DOHH2 (cell line): ENCODE data around the gene QKI.

ENCODE experiments used
- H3F3A ChIP-seq: fragments of 200-600 bp; sonication (generic), shearing (Covaris generic); 2 replicates; pipeline ENCODE4 v1.6.0; 2016; ENCODE audit warnings: antibody characterized with exemption, mild to moderate bottlenecking; ENCODE audit not compliant: control insufficient read depth, insufficient read depth
- H3K27ac ChIP-seq: fragments of 200-600 bp; sonication (generic); 2 replicates; pipeline ENCODE4 v1.5.1; 2014; ENCODE audit warnings: low read depth, mild to moderate bottlenecking, low read length, moderate library complexity
- H3K27me3 ChIP-seq: fragments of 200-600 bp; sonication (generic); 2 replicates; pipeline ENCODE4 v1.6.1; 2014; ENCODE audit warnings: mild to moderate bottlenecking, low read length, mixed read lengths; ENCODE audit not compliant: control insufficient read depth
- H3K36me3 ChIP-seq: fragments of 200-600 bp; sonication (generic); 2 replicates; pipeline ENCODE4 v1.6.1; 2014; ENCODE audit warnings: mild to moderate bottlenecking, low read length, moderate library complexity, mixed read lengths; ENCODE audit not compliant: control insufficient read depth
- H3K4me1 ChIP-seq: fragments of 200-600 bp; sonication (generic); 2 replicates; pipeline ENCODE4 v1.6.1; 2014; ENCODE audit warnings: mild to moderate bottlenecking, low read length, mixed read lengths; ENCODE audit not compliant: control insufficient read depth
- H3K4me2 ChIP-seq: fragments of 200-600 bp; sonication (generic); 2 replicates; pipeline ENCODE4 v1.6.0; 2014; ENCODE audit warnings: mild to moderate bottlenecking, low read length, moderate library complexity
- H3K4me3 ChIP-seq: fragments of 200-600 bp; sonication (generic); 2 replicates; pipeline ENCODE4 v1.5.1; 2014; ENCODE audit warnings: mild to moderate bottlenecking, low read length, mixed read lengths
- H3K79me2 ChIP-seq: fragments of 200-600 bp; sonication (generic); 2 replicates; pipeline ENCODE4 v1.6.1; 2014; ENCODE audit warnings: mild to moderate bottlenecking, low read length, mixed read lengths; ENCODE audit not compliant: control insufficient read depth
- H3K9me2 ChIP-seq: fragments of 200-600 bp; sonication (generic); replicated peaks from 2 replicates; pipeline ENCODE4 v1.6.1; 2014; ENCODE audit warnings: mild to moderate bottlenecking, low read length, mixed read lengths; ENCODE audit not compliant: control insufficient read depth
- H3K9me3 ChIP-seq: fragments of 200-600 bp; sonication (generic); 2 replicates; pipeline ENCODE4 v1.6.1; 2014; ENCODE audit warnings: antibody characterized with exemption, low read length, mixed read lengths; ENCODE audit not compliant: control insufficient read depth, insufficient read depth
- H4K20me1 ChIP-seq: fragments of 200-600 bp; sonication (generic); 2 replicates; pipeline ENCODE4 v1.6.0; 2014; ENCODE audit warnings: low read depth, mild to moderate bottlenecking, antibody characterized with exemption, low read length, moderate library complexity; ENCODE audit not compliant: control insufficient read depth, insufficient read depth
- EZH2phosphoT487 ChIP-seq: fragments of 200-600 bp; sonication (generic); IDR thresholded peaks from 2 replicates; pipeline ENCODE4 v1.6.1; 2017; ENCODE audit warnings: borderline replicate concordance, mild to moderate bottlenecking, antibody characterized with exemption, low read length, moderate library complexity, mixed read lengths
- TF ChIP-seq, protein P1 (sequence below): fragments of 200-600 bp; sonication (generic); IDR thresholded peaks from one replicate; pipeline ENCODE4 v1.5.1; 2014; ENCODE audit warnings: antibody characterized with exemption, mild to moderate bottlenecking, low read depth, low read length; ENCODE audit not compliant: poor library complexity, severe bottlenecking

QKI gene

DNA sequence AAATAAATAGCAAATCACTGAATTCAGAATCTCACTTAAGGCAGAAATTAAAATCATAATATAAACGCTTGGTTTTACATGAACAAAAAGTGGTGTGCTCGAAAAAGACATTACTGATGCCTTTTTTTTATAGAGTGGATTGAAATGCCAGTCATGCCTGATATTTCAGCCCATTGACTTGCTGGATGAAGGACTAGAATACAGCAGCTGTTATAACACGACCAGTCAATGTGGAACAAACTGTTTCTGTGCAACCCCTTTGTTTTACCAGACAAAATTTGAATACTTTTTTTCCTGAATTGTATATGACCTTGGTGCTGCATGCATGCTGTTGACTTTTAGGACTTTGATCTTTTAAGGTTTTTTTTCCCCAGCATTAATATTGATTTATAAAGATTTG lies 150.0 kb downstream of the QKI start:
- Histone ChIP-seq H3F3A (no peaks in the 10 kb centered on the region), H3K9me2 (no peaks in the 10 kb centered on the region), H3K36me3 (peaks cover 29% of the 10 kb centered on the region), H3K27me3 (no peaks in the 10 kb centered on the region), H3K4me2 (no peak overlapping the region), H3K79me2 (no peaks in the 10 kb centered on the region), H4K20me1 (no peaks in the 10 kb centered on the region), H3K27ac (no peak overlapping the region), H3K9me3 (no peaks in the 10 kb centered on the region), H3K4me3 (no peak overlapping the region), H3K4me1 (no peaks in the 10 kb centered on the region)
- TF ChIP-seq EZH2phosphoT487: no peak
- TF ChIP-seq, protein P1, sequence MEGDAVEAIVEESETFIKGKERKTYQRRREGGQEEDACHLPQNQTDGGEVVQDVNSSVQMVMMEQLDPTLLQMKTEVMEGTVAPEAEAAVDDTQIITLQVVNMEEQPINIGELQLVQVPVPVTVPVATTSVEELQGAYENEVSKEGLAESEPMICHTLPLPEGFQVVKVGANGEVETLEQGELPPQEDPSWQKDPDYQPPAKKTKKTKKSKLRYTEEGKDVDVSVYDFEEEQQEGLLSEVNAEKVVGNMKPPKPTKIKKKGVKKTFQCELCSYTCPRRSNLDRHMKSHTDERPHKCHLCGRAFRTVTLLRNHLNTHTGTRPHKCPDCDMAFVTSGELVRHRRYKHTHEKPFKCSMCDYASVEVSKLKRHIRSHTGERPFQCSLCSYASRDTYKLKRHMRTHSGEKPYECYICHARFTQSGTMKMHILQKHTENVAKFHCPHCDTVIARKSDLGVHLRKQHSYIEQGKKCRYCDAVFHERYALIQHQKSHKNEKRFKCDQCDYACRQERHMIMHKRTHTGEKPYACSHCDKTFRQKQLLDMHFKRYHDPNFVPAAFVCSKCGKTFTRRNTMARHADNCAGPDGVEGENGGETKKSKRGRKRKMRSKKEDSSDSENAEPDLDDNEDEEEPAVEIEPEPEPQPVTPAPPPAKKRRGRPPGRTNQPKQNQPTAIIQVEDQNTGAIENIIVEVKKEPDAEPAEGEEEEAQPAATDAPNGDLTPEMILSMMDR: no peak

GRCh38 chr6:163565140-163565539 lies 150.6 kb downstream of the QKI start:
- no peaks in the 10 kb centered on the region for H3K9me3 ChIP-seq
- no peaks in the 10 kb centered on the region for H4K20me1 ChIP-seq
- H3K27ac ChIP-seq: no peak overlapping the region
- no peaks in the 10 kb centered on the region for H3K79me2 ChIP-seq
- H3K36me3 ChIP-seq: peaks cover 29% of the 10 kb centered on the region
- no peak overlapping the region for H3K4me3 ChIP-seq
- no peaks in the 10 kb centered on the region for H3K27me3 ChIP-seq
- no peaks in the 10 kb centered on the region for H3F3A ChIP-seq
- no peaks in the 10 kb centered on the region for H3K9me2 ChIP-seq
- no peaks in the 10 kb centered on the region for H3K4me1 ChIP-seq
- no peak overlapping the region for H3K4me2 ChIP-seq
- TF ChIP-seq, protein P1: no peak
- no peak for TF ChIP-seq EZH2phosphoT487

GRCh38 chr6:163566056-163566455 lies 151.5 kb downstream of the QKI start:
- no peak overlapping the region for H3K4me3 ChIP-seq
- no peak for TF ChIP-seq EZH2phosphoT487
- TF ChIP-seq, protein P1: no peak
- H3K79me2 ChIP-seq: no peaks in the 10 kb centered on the region
- no peaks in the 10 kb centered on the region for H3K27me3 ChIP-seq
- no peaks in the 10 kb centered on the region for H3K9me3 ChIP-seq
- H3K9me2 ChIP-seq: no peaks in the 10 kb centered on the region
- H3K27ac ChIP-seq: no peak overlapping the region
- H3K36me3 ChIP-seq: peaks cover 35% of the 10 kb centered on the region
- H3K4me1 ChIP-seq: no peaks in the 10 kb centered on the region
- H3K4me2 ChIP-seq: no peak overlapping the region
- no peaks in the 10 kb centered on the region for H3F3A ChIP-seq
- no peaks in the 10 kb centered on the region for H4K20me1 ChIP-seq

DNA sequence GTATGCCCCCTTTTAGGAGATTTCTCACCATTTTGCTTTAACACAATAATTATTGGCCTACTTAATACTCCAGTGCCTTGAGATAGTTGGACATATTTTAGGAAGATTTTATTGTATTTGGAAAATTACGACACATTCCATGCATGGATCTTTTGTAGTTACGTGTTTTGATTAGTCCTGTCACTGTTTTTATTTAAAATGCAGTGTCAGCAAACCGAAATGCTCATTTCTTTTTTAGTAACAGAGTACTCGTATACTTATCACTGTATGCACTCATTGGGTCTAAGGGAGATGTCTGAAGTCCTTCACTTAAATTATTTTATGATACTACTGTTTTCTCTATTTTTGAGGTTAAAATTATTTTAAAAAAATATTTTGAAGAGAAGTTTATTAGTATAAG lies 153.8 kb downstream of the QKI start:
- no peaks in the 10 kb centered on the region for H3K9me2 ChIP-seq
- no peaks in the 10 kb centered on the region for H4K20me1 ChIP-seq
- H3K36me3 ChIP-seq: peaks cover 31% of the 10 kb centered on the region
- H3F3A ChIP-seq: no peaks in the 10 kb centered on the region
- H3K27me3 ChIP-seq: no peaks in the 10 kb centered on the region
- H3K9me3 ChIP-seq: no peaks in the 10 kb centered on the region
- H3K4me3 ChIP-seq: no peak overlapping the region
- TF ChIP-seq, protein P1: no peak
- TF ChIP-seq EZH2phosphoT487: no peak
- no peaks in the 10 kb centered on the region for H3K79me2 ChIP-seq
- no peaks in the 10 kb centered on the region for H3K4me1 ChIP-seq
- H3K4me2 ChIP-seq: no peak overlapping the region
- H3K27ac ChIP-seq: no peak overlapping the region
